Measurements from ENCODE around the gene TSPEAR. TPM values are rescaled to one million over a fixed set of nuclear protein-coding genes. Genes with fewer than 3 reads are reported as not detected.

Gene TSPEAR
- total RNA-seq, 1 donor from 2014 or later: 0.15 TPM

DNA sequence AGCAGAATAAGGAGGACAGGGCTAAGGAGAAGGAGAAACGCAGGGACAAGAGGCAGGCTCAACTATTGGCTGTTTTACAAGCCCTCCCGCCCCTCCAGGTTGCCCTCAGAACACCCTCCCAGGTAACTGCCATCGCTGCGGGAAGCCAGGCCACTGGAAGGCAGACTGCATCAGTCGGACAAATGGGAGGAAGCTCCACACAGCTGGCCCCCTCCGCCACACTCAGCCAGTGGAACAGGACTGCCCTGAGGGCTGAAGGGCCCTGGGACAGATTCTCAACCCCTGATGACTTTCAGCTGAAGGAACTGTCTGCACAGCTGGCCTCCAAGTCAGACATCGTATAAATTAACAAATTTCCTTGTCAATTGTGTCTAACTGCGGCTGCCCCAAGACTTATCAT is 234.2 kb downstream of the TSPEAR start:
- DNase-seq (ENCODE audit: low spot score): no peak
- TF ChIP-seq, protein P1, sequence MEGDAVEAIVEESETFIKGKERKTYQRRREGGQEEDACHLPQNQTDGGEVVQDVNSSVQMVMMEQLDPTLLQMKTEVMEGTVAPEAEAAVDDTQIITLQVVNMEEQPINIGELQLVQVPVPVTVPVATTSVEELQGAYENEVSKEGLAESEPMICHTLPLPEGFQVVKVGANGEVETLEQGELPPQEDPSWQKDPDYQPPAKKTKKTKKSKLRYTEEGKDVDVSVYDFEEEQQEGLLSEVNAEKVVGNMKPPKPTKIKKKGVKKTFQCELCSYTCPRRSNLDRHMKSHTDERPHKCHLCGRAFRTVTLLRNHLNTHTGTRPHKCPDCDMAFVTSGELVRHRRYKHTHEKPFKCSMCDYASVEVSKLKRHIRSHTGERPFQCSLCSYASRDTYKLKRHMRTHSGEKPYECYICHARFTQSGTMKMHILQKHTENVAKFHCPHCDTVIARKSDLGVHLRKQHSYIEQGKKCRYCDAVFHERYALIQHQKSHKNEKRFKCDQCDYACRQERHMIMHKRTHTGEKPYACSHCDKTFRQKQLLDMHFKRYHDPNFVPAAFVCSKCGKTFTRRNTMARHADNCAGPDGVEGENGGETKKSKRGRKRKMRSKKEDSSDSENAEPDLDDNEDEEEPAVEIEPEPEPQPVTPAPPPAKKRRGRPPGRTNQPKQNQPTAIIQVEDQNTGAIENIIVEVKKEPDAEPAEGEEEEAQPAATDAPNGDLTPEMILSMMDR (IDR thresholded peaks at IDR 0.05): no peak
- Mint-ChIP-seq H3K27me3 (ENCODE audit: low read depth) (no peaks in the 10 kb centered on the region), H3K4me3 (ENCODE audit: unreplicated experiment) (no peak overlapping the region), H3K9me3 (ENCODE audit: low read depth) (no peaks in the 10 kb centered on the region), H3K27ac (ENCODE audit: unreplicated experiment) (no peak overlapping the region), H3K4me1 (ENCODE audit: low read depth) (no peaks in the 10 kb centered on the region), H3K36me3 (ENCODE audit: low read depth) (peaks cover 1% of the 10 kb centered on the region)

DNA sequence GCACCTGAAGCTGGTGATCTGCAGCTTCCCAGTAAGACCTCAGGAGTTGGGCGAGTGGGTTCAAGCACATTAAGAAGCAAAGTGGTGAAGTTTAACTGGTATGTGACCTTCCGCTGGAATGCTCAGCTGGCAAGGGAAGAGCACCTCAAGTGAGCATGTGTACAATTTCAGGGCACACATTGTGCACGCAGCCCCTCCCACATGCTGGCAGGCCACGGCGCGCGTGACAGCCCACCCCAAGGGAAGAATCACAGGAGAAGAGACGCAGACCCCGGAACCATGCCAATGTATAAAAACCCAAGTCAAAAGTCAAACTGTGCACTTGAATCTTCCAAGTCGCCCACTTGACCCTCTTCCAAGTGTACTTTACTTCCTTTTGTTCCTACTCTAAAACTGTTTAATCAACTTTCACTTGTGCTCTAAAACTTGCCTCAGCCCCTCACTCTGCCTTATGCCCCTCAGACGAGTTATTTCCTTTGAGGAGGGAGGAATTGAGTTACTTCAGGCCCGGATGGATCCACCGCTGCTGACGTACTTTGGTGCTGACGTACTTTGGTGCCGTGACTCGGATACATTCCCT is 236.0 kb downstream of the TSPEAR start:
- Mint-ChIP-seq H3K27me3 (ENCODE audit: low read depth) (no peaks in the 10 kb centered on the region), H3K36me3 (ENCODE audit: low read depth) (peaks cover 1% of the 10 kb centered on the region), H3K4me3 (ENCODE audit: unreplicated experiment) (no peak overlapping the region), H3K27ac (ENCODE audit: unreplicated experiment) (no peak overlapping the region), H3K4me1 (ENCODE audit: low read depth) (no peaks in the 10 kb centered on the region), H3K9me3 (ENCODE audit: low read depth) (no peaks in the 10 kb centered on the region)
- no peak for DNase-seq (ENCODE audit: low spot score)
- TF ChIP-seq, protein P1 (IDR thresholded peaks at IDR 0.05): no peak

DNA sequence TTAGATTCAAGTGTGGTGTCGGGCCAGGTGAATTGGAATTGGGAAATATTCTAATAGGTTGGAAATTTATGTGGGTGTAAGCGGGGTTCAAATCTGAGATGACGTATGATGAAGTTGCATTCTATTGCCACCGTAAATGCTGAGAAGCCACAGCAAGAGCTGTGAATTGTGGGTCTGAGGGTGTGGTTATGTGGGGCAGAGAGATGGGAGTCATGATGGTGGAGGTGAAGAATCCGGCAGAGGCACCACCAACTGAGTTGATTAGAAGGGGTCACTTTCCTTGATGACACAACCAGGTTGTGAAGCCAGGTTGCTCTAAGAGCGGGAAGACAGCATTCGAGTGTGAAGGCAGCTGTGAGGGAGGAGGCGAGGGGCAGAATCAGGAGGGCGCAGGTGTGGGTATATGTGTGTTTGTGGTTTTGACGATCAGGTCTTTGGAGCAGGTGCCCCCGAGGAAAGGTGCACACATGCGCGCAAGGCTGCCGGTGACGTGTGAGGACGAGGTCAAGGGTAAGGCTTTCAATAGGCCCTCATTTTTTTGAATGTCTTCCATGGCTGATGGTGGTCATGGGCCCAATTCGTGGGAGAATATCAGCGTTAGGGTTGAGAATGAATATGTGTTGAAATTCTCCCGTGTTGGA is 237.3 kb downstream of the TSPEAR start:
- DNase-seq (ENCODE audit: low spot score): no peak
- peaks cover 4% of the 10 kb centered on the region for H3K36me3 Mint-ChIP-seq (ENCODE audit: low read depth)
- TF ChIP-seq, protein P1 (IDR thresholded peaks at IDR 0.05): no peak
- no peak overlapping the region for H3K27ac Mint-ChIP-seq (ENCODE audit: unreplicated experiment)
- no peaks in the 10 kb centered on the region for H3K4me1 Mint-ChIP-seq (ENCODE audit: low read depth)
- no peaks in the 10 kb centered on the region for H3K9me3 Mint-ChIP-seq (ENCODE audit: low read depth)
- no peak overlapping the region for H3K4me3 Mint-ChIP-seq (ENCODE audit: unreplicated experiment)
- H3K27me3 Mint-ChIP-seq (ENCODE audit: low read depth): no peaks in the 10 kb centered on the region

DNA sequence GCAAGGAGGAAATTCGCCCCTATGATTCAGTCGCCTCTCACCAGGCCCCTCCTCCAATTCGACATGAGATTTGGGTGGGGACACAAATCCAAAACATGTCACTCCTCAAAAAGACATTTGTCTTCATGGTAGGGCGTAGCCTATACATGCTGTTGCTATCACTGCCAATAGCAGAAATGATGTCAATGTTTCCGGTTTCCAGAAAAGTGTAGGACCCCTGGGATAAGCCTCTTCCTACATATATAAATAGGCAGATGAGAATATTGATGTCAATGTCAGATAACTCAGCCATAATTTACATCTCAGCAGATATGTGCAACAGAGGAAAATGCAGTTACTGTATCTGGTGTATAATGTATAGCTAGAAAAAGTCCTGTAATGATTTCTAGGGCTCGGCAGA is 239.4 kb downstream of the TSPEAR start:
- H3K4me3 Mint-ChIP-seq (ENCODE audit: unreplicated experiment): no peak overlapping the region
- H3K27ac Mint-ChIP-seq (ENCODE audit: unreplicated experiment): no peak overlapping the region
- TF ChIP-seq, protein P1 (IDR thresholded peaks at IDR 0.05): no peak

DNA sequence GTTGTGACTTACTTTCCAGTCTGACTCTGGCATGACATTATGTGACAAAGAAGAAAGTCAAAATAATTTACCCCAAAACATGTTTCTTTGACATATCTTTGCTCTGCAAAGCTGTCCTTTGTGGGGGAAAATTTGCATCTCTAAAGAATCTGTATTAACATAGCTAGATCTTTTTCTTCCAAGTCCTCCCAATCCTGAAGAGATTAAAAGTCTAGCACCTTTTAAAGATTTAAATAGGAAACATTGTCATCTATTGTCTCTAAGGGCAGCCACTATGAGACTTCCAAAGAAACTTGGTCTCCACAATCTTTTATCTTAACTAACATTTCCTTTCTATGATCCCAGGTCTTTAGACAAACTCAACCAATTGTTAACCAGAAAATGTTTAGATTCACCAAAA is 240.0 kb downstream of the TSPEAR start:
- no peak for DNase-seq (ENCODE audit: low spot score)
- Mint-ChIP-seq H3K4me1 (ENCODE audit: low read depth) (no peaks in the 10 kb centered on the region), H3K27ac (ENCODE audit: unreplicated experiment) (no peak overlapping the region), H3K36me3 (ENCODE audit: low read depth) (peaks cover 3% of the 10 kb centered on the region), H3K4me3 (ENCODE audit: unreplicated experiment) (no peak overlapping the region), H3K9me3 (ENCODE audit: low read depth) (no peaks in the 10 kb centered on the region), H3K27me3 (ENCODE audit: low read depth) (no peaks in the 10 kb centered on the region)
- TF ChIP-seq, protein P1 (IDR thresholded peaks at IDR 0.05): no peak

More for the DNA sequence above, 239.4 kb downstream of the TSPEAR start:
- no peak for DNase-seq (ENCODE audit: low spot score)
- H3K27me3 Mint-ChIP-seq (ENCODE audit: low read depth): no peaks in the 10 kb centered on the region
- H3K4me1 Mint-ChIP-seq (ENCODE audit: low read depth): no peaks in the 10 kb centered on the region
- H3K9me3 Mint-ChIP-seq (ENCODE audit: low read depth): no peaks in the 10 kb centered on the region
- peaks cover 3% of the 10 kb centered on the region for H3K36me3 Mint-ChIP-seq (ENCODE audit: low read depth)

Measured in chondrocyte (in vitro differentiated cells).